SK-N-SH (cell line): ENCODE results near the gene LILRA6. TPM values are rescaled to one million over a fixed set of nuclear protein-coding genes. Genes with fewer than 3 reads are reported as not detected.

Experiments used
- CTCF ChIA-PET: fragments of 300-600, 350-600 bp; formaldehyde crosslinking; extraction: SDS; loops from one replicate; lab custom pipeline; 2021; lab: Yijun Ruan, JAX
- POLR2A ChIA-PET: fragments of 350-600 bp; sonication (Branson Sonifier 250); formaldehyde crosslinking; extraction: SDS; loops from one replicate; lab custom pipeline; 2020; ENCODE audit warnings: antibody characterized with exemption, inconsistent platforms; lab: Yijun Ruan, JAX
- DNase-seq: peaks from one replicate; pipeline ENCODE4 v3.0.0; 2012
- H2AFZ ChIP-seq: fragments of 200-600 bp; sonication (generic); 2 replicates; pipeline ENCODE4 v1.8.1; 2016; ENCODE audit warnings: antibody characterized with exemption, mild to moderate bottlenecking, low read depth
- H3F3A ChIP-seq: fragments of 200-600 bp; sonication (generic); replicated peaks from 2 replicates; pipeline ENCODE3; 2016; ENCODE audit warnings: antibody characterized with exemption, mild to moderate bottlenecking; ENCODE audit not compliant: insufficient read depth
- H3K27ac ChIP-seq, 2 experiments: fragments of 200-500 bp in 1 of 2; fragments of 200-600 bp in 1 of 2; sonication (Bioruptor generic) in 1 of 2; sonication (generic), shearing (Covaris generic) in 1 of 2; 2 replicates each; pipeline versions ENCODE4 v1.5.1 to v1.6.1; 2014 to 2016; ENCODE audit warnings: low read depth in 2 of 2, inconsistent platforms in 1 of 2, low read length in 1 of 2, mild to moderate bottlenecking in 1 of 2, mixed read lengths in 1 of 2
- H3K27me3 ChIP-seq: fragments of 200-600 bp; sonication (generic), shearing (Covaris generic); 2 replicates; pipeline ENCODE4 v1.6.1; 2016; ENCODE audit warnings: mixed run types; ENCODE audit not compliant: insufficient read depth
- H3K36me3 ChIP-seq, 2 experiments: fragments of 200-500 bp in 1 of 2; fragments of 200-600 bp in 1 of 2; sonication (Bioruptor generic) in 1 of 2; sonication (generic) in 1 of 2; replicated peaks in 1 of 2; 2 replicates each; pipeline versions ENCODE3 to v1.5.1; 2014 to 2016; ENCODE audit warnings: low read length in 1 of 2, mild to moderate bottlenecking in 1 of 2; ENCODE audit not compliant: insufficient read depth in 2 of 2, control insufficient read depth in 1 of 2
- H3K4me1 ChIP-seq, 2 experiments: fragments of 200-500 bp in 1 of 2; fragments of 200-600 bp in 1 of 2; sonication (Bioruptor generic) in 1 of 2; sonication (generic), shearing (Covaris generic) in 1 of 2; 2 replicates each; pipeline versions ENCODE4 v1.5.1 to v1.6.1; 2014 to 2016; ENCODE audit warnings: low read depth in 1 of 2, low read length in 1 of 2, mixed run types in 1 of 2; ENCODE audit not compliant: insufficient read depth in 2 of 2, control insufficient read depth in 1 of 2
- H3K4me2 ChIP-seq: fragments of 200-600 bp; sonication (generic), shearing (Covaris generic); 2 replicates; pipeline ENCODE4 v1.6.1; 2017; ENCODE audit warnings: mixed run types
- H3K4me3 ChIP-seq, 2 experiments: fragments of 200-500 bp in 1 of 2; fragments of 200-600 bp in 1 of 2; sonication (Bioruptor generic) in 1 of 2; sonication (generic), shearing (Covaris generic) in 1 of 2; 2 replicates each; pipeline versions ENCODE4 v1.5.1 to v1.8.1; 2014 to 2016; ENCODE audit warnings: low read depth in 2 of 2, inconsistent platforms in 1 of 2, low read length in 1 of 2, mild to moderate bottlenecking in 1 of 2, mixed read lengths in 1 of 2, moderate library complexity in 1 of 2
- H3K79me2 ChIP-seq: fragments of 200-600 bp; sonication (generic); 2 replicates; pipeline ENCODE4 v1.8.1; 2017; ENCODE audit warnings: mild to moderate bottlenecking; ENCODE audit not compliant: insufficient read depth
- H3K9ac ChIP-seq: fragments of 200-600 bp; sonication (generic); 2 replicates; pipeline ENCODE4 v1.6.1; 2017; ENCODE audit warnings: mixed run types
- H3K9me2 ChIP-seq: fragments of 200-600 bp; sonication (generic); 2 replicates; pipeline ENCODE4 v1.6.1; 2017; ENCODE audit warnings: mixed run types
- H3K9me3 ChIP-seq: fragments of 200-600 bp; sonication (generic); 2 replicates; pipeline ENCODE4 v1.6.1; 2017; ENCODE audit warnings: mixed run types, mild to moderate bottlenecking, moderate library complexity
- H4K20me1 ChIP-seq: fragments of 200-600 bp; sonication (generic); 2 replicates; pipeline ENCODE4 v1.6.1; 2017; ENCODE audit warnings: mild to moderate bottlenecking, mixed run types; ENCODE audit not compliant: insufficient read depth
- CHD2 ChIP-seq: fragments of 150-350 bp; IDR thresholded peaks from 2 replicates; pipeline ENCODE4 v1.6.1; 2018; ENCODE audit warnings: low read length; ENCODE audit not compliant: partially characterized antibody
- CTCF ChIP-seq: fragments of 200-600 bp; sonication (generic); IDR thresholded peaks from 2 replicates; pipeline ENCODE4 v1.6.1; 2017; ENCODE audit warnings: antibody characterized with exemption, mild to moderate bottlenecking, moderate library complexity
- EP300 ChIP-seq, 2 experiments: IDR thresholded peaks; 2 replicates each; pipeline versions ENCODE4 v1.4.0 to v1.6.1; 2012; ENCODE audit warnings: borderline replicate concordance in 1 of 2, low read depth in 1 of 2, low read length in 1 of 2
- GATA2 ChIP-seq: sonication (generic); formaldehyde crosslinking; IDR thresholded peaks from 2 replicates; pipeline ENCODE4 v1.5.0; 2020; ENCODE audit warnings: mild to moderate bottlenecking, missing genetic modification reagents
- MEF2A ChIP-seq: IDR thresholded peaks from 2 replicates; pipeline ENCODE4 v1.4.0; 2012; ENCODE audit warnings: low read depth, borderline replicate concordance
- MXI1 ChIP-seq: IDR thresholded peaks from 2 replicates; pipeline ENCODE4 v1.6.1; 2012; ENCODE audit warnings: mild to moderate bottlenecking, low read depth, low read length, improper control_type of control experiment
- NFIC ChIP-seq: IDR thresholded peaks from 2 replicates; pipeline ENCODE4 v1.4.0; 2012; ENCODE audit warnings: borderline replicate concordance
- NRF1 ChIP-seq: IDR thresholded peaks from 2 replicates; pipeline ENCODE4 v1.6.1; 2012; ENCODE audit warnings: low read depth, mild to moderate bottlenecking, low read length
- POLR2AphosphoS5 ChIP-seq: IDR thresholded peaks from 2 replicates; pipeline ENCODE4 v1.6.1; 2012; ENCODE audit warnings: low read depth, low read length
- RAD21 ChIP-seq: IDR thresholded peaks from 2 replicates; pipeline ENCODE4 v1.6.1; 2012; ENCODE audit warnings: mild to moderate bottlenecking, low read length
- RCOR1 ChIP-seq: fragments of 150-350 bp; IDR thresholded peaks from 2 replicates; pipeline ENCODE4 v1.6.1; 2017; ENCODE audit warnings: antibody characterized with exemption, low read length
- REST ChIP-seq: IDR thresholded peaks from 2 replicates; pipeline ENCODE4 v1.6.1; 2012; ENCODE audit warnings: mild to moderate bottlenecking, low read depth, low read length, moderate library complexity
- SIN3A ChIP-seq: IDR thresholded peaks from 2 replicates; pipeline ENCODE4 v1.6.1; 2012; ENCODE audit warnings: low read depth, mild to moderate bottlenecking, low read length, moderate library complexity, borderline replicate concordance
- SMC3 ChIP-seq: IDR thresholded peaks from 2 replicates; pipeline ENCODE4 v1.6.1; 2012; ENCODE audit warnings: low read depth, low read length, improper control_type of control experiment
- TCF12 ChIP-seq: IDR thresholded peaks from 2 replicates; pipeline ENCODE4 v1.4.0; 2012
- USF1 ChIP-seq: IDR thresholded peaks from 2 replicates; pipeline ENCODE4 v1.4.0; 2012; ENCODE audit warnings: low read depth, borderline replicate concordance
- YY1 ChIP-seq: IDR thresholded peaks from 2 replicates; pipeline ENCODE4 v1.4.0; 2012; ENCODE audit warnings: low read depth, mild to moderate bottlenecking
- WGBS: methylation state at CpG from one replicate; pipeline ENCODE4 v1.1.6; 2017; ENCODE audit warnings: low lambda C conversion rate; 5-methylcytosine and 5-hydroxymethylcytosine counted together
- polyA plus RNA-seq, 3 experiments: library from polyadenylated mRNA; depleted of rRNA; stranded (reverse); fragments of >200 nt; gene quantifications; 2 replicates each; pipeline ENCODE4 v1.2.3, GENCODE V29; 2012

Gene LILRA6
- polyA plus RNA-seq, 1 of the 3 experiments (the other 2 are of a cell fraction), result not detected

- H4K20me1 ChIP-seq, result no peaks in the 10 kb centered on the region
- H3K4me1 ChIP-seq, result peaks cover 0 to 2% of the 10 kb centered on the region in 2 experiments; a peak in 1 of 4 replicates
- peak overlapping the region in 1 of 2 experiments; percentile 47; a peak in 2 of 4 replicates for H3K4me3 ChIP-seq
- H3K79me2 ChIP-seq, result no peaks in the 10 kb centered on the region
- WGBS, result 18% methylated on average over 14 of the region's 21 CpGs
- H3F3A ChIP-seq, result no peaks in the 10 kb centered on the region
- ChIA-PET POLR2A (no interaction called here), CTCF (interaction anchor here (0.8 to 2.4 kb wide), 7 partner anchors 8 to 63 kb away, joined by 3 to 6 read pairs (median 3); partner anchors contain the start of gene MBOAT7)
- no peaks in the 10 kb centered on the region for H3K9me2 ChIP-seq
- H3K27ac ChIP-seq, result no peak overlapping the region
- H3K4me2 ChIP-seq, result peak overlapping the region; percentile 39; the same call in 1 of the 2 replicates
- H3K9me3 ChIP-seq, result no peaks in the 10 kb centered on the region
- peaks cover 15% of the 10 kb centered on the region; the same call in 1 of the 2 replicates for H3K27me3 ChIP-seq
- no peak overlapping the region for H2AFZ ChIP-seq
- peak; percentile 88 for DNase-seq
- TF ChIP-seq MXI1, result peak; percentile 76
- TF ChIP-seq RAD21, result peak; percentile 91
- TF ChIP-seq SMC3, result peak; percentile 80
- peak; percentile 52; the same call in 1 of the 2 replicates for TF ChIP-seq RCOR1
- TF ChIP-seq SIN3A, result no peak
- peak; percentile 57; the same call in 1 of the 2 replicates for TF ChIP-seq GATA2 (CRISPR knock-in tag)
- no peak for TF ChIP-seq YY1
- TF ChIP-seq CHD2, result peak; percentile 26
- TF ChIP-seq CTCF, result peak; percentile 88
- peak; percentile 51; the same call in 1 of the 2 replicates for TF ChIP-seq NFIC
- TF ChIP-seq USF1, result peak; percentile 60; the same call in 1 of the 2 replicates
- H3K36me3 ChIP-seq, result no peaks in the 10 kb centered on the region
- no peak overlapping the region for H3K9ac ChIP-seq
Observed at GRCh38 chr19:54231077-54231931, 11.3 kb downstream of the LILRA6 start.

- Histone ChIP-seq H3K9ac (no peak overlapping the region), H3F3A (no peaks in the 10 kb centered on the region), H3K27me3 (peaks cover 7% of the 10 kb centered on the region; the same call in 1 of the 2 replicates), H2AFZ (no peak overlapping the region), H3K9me2 (no peaks in the 10 kb centered on the region), H3K79me2 (no peaks in the 10 kb centered on the region), H4K20me1 (no peaks in the 10 kb centered on the region), H3K4me1 (peaks cover 0 to 2% of the 10 kb centered on the region in 2 experiments; a peak in 1 of 4 replicates), H3K36me3 (no peaks in the 10 kb centered on the region), H3K4me3 (no peak overlapping the region), H3K4me2 (no peak overlapping the region), H3K9me3 (no peaks in the 10 kb centered on the region), H3K27ac (no peak overlapping the region)
- WGBS, result 51% methylated on average over 7 of the region's 7 CpGs
- no peak for DNase-seq
- ChIA-PET CTCF (interaction anchor here (0.7 kb wide), 1 partner anchor 66 kb away, joined by 4 read pairs; no protein-coding TSS in a partner anchor), POLR2A (no interaction called here)
- no peak for TF ChIP-seq MEF2A
- no peak for TF ChIP-seq YY1
- no peak for TF ChIP-seq POLR2AphosphoS5
- TF ChIP-seq REST, result no peak
- TF ChIP-seq NFIC, result no peak
- TF ChIP-seq RAD21, result no peak
- no peak for TF ChIP-seq USF1
- TF ChIP-seq SIN3A, result no peak
- no peak for TF ChIP-seq TCF12
- TF ChIP-seq NRF1, result no peak
- TF ChIP-seq EP300 (IDR thresholded peaks at IDR 0.05; ENCODE audit: borderline replicate concordance in 1 of 2, low read depth in 1 of 2, low read length in 1 of 2), result no peak
Observed at GRCh38 chr19:54230031-54230430, 12.6 kb downstream of the LILRA6 start.
